Heart right ventricle (tissue), 16 donors: ENCODE data around the gene GPC3. TPM values are rescaled to one million over a fixed set of nuclear protein-coding genes. Genes with fewer than 3 reads are reported as not detected.

Experiments
- ATAC-seq, 8 donors: fragments of 200-7000 bp; cut with Tn5 transposase; one replicate each; pipeline ENCODE4 v1.9.1; 2020; ENCODE audit warnings: mild to moderate bottlenecking in 8 of 8, moderate library complexity in 8 of 8, moderate number of reproducible peaks in 1 of 8
- DNase-seq, 2 donors: peaks; one replicate each; pipeline ENCODE4 v3.0.0-alpha.2; 2020
- H3K27ac ChIP-seq, 10 donors: fragments of 200-600 bp; sonication (generic) in 2 of 10; one replicate each; pipeline versions ENCODE4 v1.5.0 to v1.8.0; 2020 to 2022; ENCODE audit warnings: mild to moderate bottlenecking in 3 of 10
- H3K27me3 ChIP-seq, 7 donors: fragments of 200-600 bp; one replicate each; pipeline ENCODE4 v1.8.0; 2021 to 2022; ENCODE audit warnings: mild to moderate bottlenecking in 2 of 7
- H3K36me3 ChIP-seq, 9 donors: fragments of 200-600 bp; sonication (generic) in 1 of 9; one replicate each; pipeline versions ENCODE4 v1.5.0 to v1.8.0; 2020 to 2022; ENCODE audit warnings: mild to moderate bottlenecking in 2 of 9
- H3K4me1 ChIP-seq, 9 donors: fragments of 200-600 bp; sonication (generic) in 1 of 9; one replicate each; pipeline versions ENCODE4 v1.5.0 to v1.8.0; 2020 to 2022; ENCODE audit warnings: mild to moderate bottlenecking in 4 of 9
- H3K4me3 ChIP-seq, 10 donors: fragments of 200-600 bp; sonication (generic) in 2 of 10; one replicate each; pipeline versions ENCODE4 v1.5.0 to v1.8.0; 2020 to 2022; ENCODE audit warnings: mild to moderate bottlenecking in 7 of 10, moderate library complexity in 2 of 10
- H3K9me3 ChIP-seq, 11 donors: fragments of 200-600 bp in 10 of 11; sonication (generic) in 2 of 11; one replicate each; pipeline versions ENCODE4 v1.5.0 to v1.8.0; 2013 to 2022; ENCODE audit warnings: mild to moderate bottlenecking in 2 of 11, control low read depth in 1 of 11, moderate library complexity in 1 of 11
- CTCF ChIP-seq, 9 donors: fragments of 200-600 bp; sonication (generic) in 2 of 9; IDR thresholded peaks; one replicate each; pipeline versions ENCODE4 v1.5.0 to v1.8.0; 2021 to 2022; ENCODE audit warnings: antibody characterized with exemption in 9 of 9, mild to moderate bottlenecking in 5 of 9, moderate library complexity in 1 of 9
- WGBS, 2 donors: extraction: QIAGEN DNeasy Blood & Tissue Kit; methylation state at CpG; one replicate each; pipeline ENCODE4 v1.1.7; 2013; ENCODE audit warnings: inconsistent platforms in 1 of 2; 5-methylcytosine and 5-hydroxymethylcytosine counted together
- intact Hi-C, 10 donors: fragments of 100-400 bp; cut with DNase I; formaldehyde crosslinking; loops; one replicate each; pipeline versions ENCODE4 v1.11.1 to v1.14.2; 2022
- polyA plus RNA-seq, 2 donors: library from polyadenylated mRNA; stranded (reverse); fragments of 200-250 nt; gene quantifications; one replicate each; pipeline ENCODE4 v1.2.3, GENCODE V29; 2013
- total RNA-seq, 10 donors: library from RNA; stranded (reverse); fragmentation: NEBNext Ultra II Directional in 3 of 10; extraction: Animal tissue kit (Norgen Biotek cat#: 25700) in 3 of 10; gene quantifications; one replicate each; pipeline versions ENCODE4 v1.2.1 to v1.2.4, GENCODE V29; 2021 to 2023
- donor health status: Arrhythmogenic right ventricular cardiomyopathy.
- donor health status: ischemic (EF 13 %, LVEDD 7.1; RV severe dilation, severe dysfunction).
- donor health status: healthy with polysubstance abuse.
- donor health status: DM: no; HTN: yes; CAD: no.
- donor health status: DM: no; HTN: no; CAD: no.
- donor health status: ischemic (EF 25% LVEDD 6.9; RV normal size, moderate dysfunction).
- donor health status: ischemic (EF 25% LVEDD 5.7; RV mildly dilated, moderate dysfunction).
- donor health status: healthy.
- donor health status: DM: yes; HTN: yes; CAD: no.
- donor health status: Ischemic cardiomyopathy.
- donor health status: ischemic (EF 35%, LVEDD 5.7; RV mildly dilated, moderate dysfunction).
- donor health status: nonischemic (EF 11% LVEDD 7.7; RV severe dilation, severe dysfunction).
- donor health status: DM: yes; HTN: yes; CAD: no.
- donor health status: PGD.
- donor health status: ischemic (EF 29% LVEDD 5.4; RV normal size, mild dysfunction).
- donor health status: nonischemic (EF 23%, LVEDD 6.1; RV moderate dilation, normal function).

GPC3 gene
- total and polyA plus RNA-seq, 12 donors, result 0.66 to 5.6 (median 3.4) TPM

GRCh38 chrX:133544115-133544514 lies 441.3 kb downstream of the GPC3 start:
- ATAC-seq, result peak in 4 of 8 donors; percentile 25 to 69 (median 45)
- no peaks in the 10 kb centered on the region for H3K27me3 ChIP-seq
- H3K9me3 ChIP-seq, result no peaks in the 10 kb centered on the region
- no peak overlapping the region for H3K27ac ChIP-seq
- H3K36me3 ChIP-seq, result no peaks in the 10 kb centered on the region
- intact Hi-C loops, result no loop called here
- no peak overlapping the region for H3K4me3 ChIP-seq
- H3K4me1 ChIP-seq, result peaks cover 0 to 3% (median 0%) of the 10 kb centered on the region in 9 donors
- no peak for TF ChIP-seq CTCF (IDR thresholded peaks at IDR 0.05)
- 44 to 49% methylated on average over 3 of the region's 3 CpGs for WGBS, 2 donors
- DNase-seq, result no peak

- ATAC-seq (no peak), DNase-seq (no peak)
- no peaks in the 10 kb centered on the region for H3K9me3 ChIP-seq
- H3K4me3 ChIP-seq, result no peak overlapping the region
- no peak overlapping the region for H3K27ac ChIP-seq
- peaks cover 0 to 3% (median 0%) of the 10 kb centered on the region in 9 donors for H3K4me1 ChIP-seq
- 90 to 94% methylated on average over 2 of the region's 2 CpGs for WGBS, 2 donors
- no peak for TF ChIP-seq CTCF (IDR thresholded peaks at IDR 0.05)
- H3K27me3 ChIP-seq, result no peaks in the 10 kb centered on the region
- intact Hi-C loops, result no loop called here
- H3K36me3 ChIP-seq, result no peaks in the 10 kb centered on the region
These were observed 441.7 kb downstream of the GPC3 start for GRCh38 chrX:133543654-133544053.

- Histone ChIP-seq H3K4me1 (peaks cover 0 to 3% (median 0%) of the 10 kb centered on the region in 9 donors), H3K27me3 (no peaks in the 10 kb centered on the region), H3K4me3 (no peak overlapping the region), H3K27ac (no peak overlapping the region), H3K36me3 (no peaks in the 10 kb centered on the region), H3K9me3 (no peaks in the 10 kb centered on the region)
- WGBS, 2 donors, result 31 to 46% methylated on average over 3 of the region's 3 CpGs
- DNase-seq, result no peak
- intact Hi-C loops, result no loop called here
- no peak for TF ChIP-seq CTCF (IDR thresholded peaks at IDR 0.05)
- ATAC-seq, result peak in 4 of 8 donors; percentile 21 to 68 (median 36)
These were observed 442.9 kb downstream of the GPC3 start for GRCh38 chrX:133542476-133542875.

- Histone ChIP-seq H3K36me3 (no peaks in the 10 kb centered on the region), H3K4me1 (peaks cover 0 to 3% (median 0%) of the 10 kb centered on the region in 9 donors), H3K27me3 (no peaks in the 10 kb centered on the region), H3K4me3 (no peak overlapping the region), H3K27ac (no peak overlapping the region), H3K9me3 (no peaks in the 10 kb centered on the region)
- no peak for TF ChIP-seq CTCF (IDR thresholded peaks at IDR 0.05)
- intact Hi-C loops, result no loop called here
- no peak for ATAC-seq
- DNase-seq, result no peak
These were observed 444.4 kb downstream of the GPC3 start for GRCh38 chrX:133541021-133541420.
